H9 (cell line): ENCODE results near the gene CDH15. TPM values are rescaled to one million over a fixed set of nuclear protein-coding genes. Genes with fewer than 3 reads are reported as not detected.

ENCODE experiments used
- DNase-seq: peaks from one replicate; pipeline ENCODE4 v3.0.0-alpha.2; 2017
- H2AFZ ChIP-seq: one replicate; pipeline ENCODE4 v1.6.1; 2013; ENCODE audit warnings: mild to moderate bottlenecking, low read length, control low read depth, moderate library complexity
- H2AK5ac ChIP-seq: 2 replicates; pipeline ENCODE4 v1.6.1; 2013; ENCODE audit warnings: low read length, control low read depth, mixed read lengths; ENCODE audit not compliant: insufficient read length
- H2BK120ac ChIP-seq: one replicate; pipeline ENCODE4 v1.6.1; 2013; ENCODE audit warnings: low read depth, mild to moderate bottlenecking, low read length, control low read depth, inconsistent platforms; ENCODE audit not compliant: poor library complexity, severe bottlenecking
- H2BK12ac ChIP-seq: 2 replicates; pipeline ENCODE4 v1.6.1; 2013; ENCODE audit warnings: low read length, control low read depth, mixed read lengths, low read depth; ENCODE audit not compliant: insufficient read length
- H2BK15ac ChIP-seq: 2 replicates; pipeline ENCODE4 v1.6.1; 2013; ENCODE audit warnings: low read depth, low read length, control low read depth
- H2BK20ac ChIP-seq: one replicate; pipeline ENCODE4 v1.6.1; 2013; ENCODE audit warnings: low read depth, mild to moderate bottlenecking, low read length, control low read depth, inconsistent platforms; ENCODE audit not compliant: poor library complexity, severe bottlenecking
- H2BK5ac ChIP-seq: 2 replicates; pipeline ENCODE4 v1.6.1; 2013; ENCODE audit warnings: low read length, control low read depth, mixed read lengths; ENCODE audit not compliant: insufficient read length
- H3K14ac ChIP-seq: 2 replicates; pipeline ENCODE4 v1.6.1; 2013; ENCODE audit warnings: low read length, control low read depth; ENCODE audit not compliant: insufficient read depth
- H3K18ac ChIP-seq: 2 replicates; pipeline ENCODE4 v1.6.1; 2013; ENCODE audit warnings: low read depth, mild to moderate bottlenecking, mixed read lengths, low read length, control low read depth; ENCODE audit not compliant: insufficient read length
- H3K23ac ChIP-seq: 2 replicates; pipeline ENCODE4 v1.6.1; 2013; ENCODE audit warnings: low read length, control low read depth, mixed read lengths, low read depth; ENCODE audit not compliant: insufficient read length
- H3K23me2 ChIP-seq: 2 replicates; pipeline ENCODE4 v1.6.1; 2013; ENCODE audit warnings: low read depth, mild to moderate bottlenecking, mixed read lengths, low read length, control low read depth; ENCODE audit not compliant: insufficient read length, poor library complexity, severe bottlenecking
- H3K27ac ChIP-seq: 2 replicates; pipeline ENCODE4 v1.5.1; 2013; ENCODE audit warnings: low read length, control low read depth, mixed read lengths, low read depth; ENCODE audit not compliant: insufficient read length
- H3K27me3 ChIP-seq: 2 replicates; pipeline ENCODE4 v1.6.1; 2013; ENCODE audit warnings: low read length, control low read depth, inconsistent platforms; ENCODE audit not compliant: insufficient read depth
- H3K4ac ChIP-seq: 2 replicates; pipeline ENCODE4 v1.6.1; 2013; ENCODE audit warnings: low read depth, mild to moderate bottlenecking, control low read depth, inconsistent platforms, low read length, moderate library complexity
- H3K4me1 ChIP-seq: 2 replicates; pipeline ENCODE4 v1.6.1; 2013; ENCODE audit warnings: low read length, control low read depth, inconsistent platforms; ENCODE audit not compliant: insufficient read depth
- H3K4me2 ChIP-seq: 2 replicates; pipeline ENCODE4 v1.6.1; 2013; ENCODE audit warnings: low read length, control low read depth, mixed read lengths; ENCODE audit not compliant: insufficient read length, insufficient read depth
- H3K56ac ChIP-seq: 2 replicates; pipeline ENCODE4 v1.6.1; 2013; ENCODE audit warnings: low read depth, mild to moderate bottlenecking, mixed read lengths, low read length, control low read depth; ENCODE audit not compliant: insufficient read length
- H3K79me1 ChIP-seq: 2 replicates; pipeline ENCODE4 v1.6.1; 2013; ENCODE audit warnings: low read depth, mild to moderate bottlenecking, moderate library complexity, low read length, control low read depth, inconsistent platforms; ENCODE audit not compliant: insufficient read depth, poor library complexity, severe bottlenecking
- H3K79me2 ChIP-seq: 2 replicates; pipeline ENCODE4 v1.6.1; 2013; ENCODE audit warnings: low read length, control low read depth, inconsistent platforms; ENCODE audit not compliant: insufficient read depth
- H3K9ac ChIP-seq: 2 replicates; pipeline ENCODE4 v1.6.1; 2013; ENCODE audit warnings: low read length, control low read depth, mixed read lengths; ENCODE audit not compliant: insufficient read length; ENCODE audit errors: extremely low read depth
- H3K9me3 ChIP-seq: one replicate; pipeline ENCODE4 v1.6.1; 2013; ENCODE audit warnings: low read depth, low read length, inconsistent platforms; ENCODE audit not compliant: control insufficient read depth
- H3T11ph ChIP-seq: one replicate; pipeline ENCODE4 v1.6.1; 2013; ENCODE audit warnings: mild to moderate bottlenecking, low read length, control low read depth, inconsistent platforms
- H4K20me1 ChIP-seq: one replicate; pipeline ENCODE4 v1.6.1; 2013; ENCODE audit not compliant: control insufficient read depth, insufficient read length, insufficient read depth
- H4K5ac ChIP-seq: 2 replicates; pipeline ENCODE4 v1.6.1; 2013; ENCODE audit warnings: low read depth, mild to moderate bottlenecking, mixed read lengths, low read length, control low read depth; ENCODE audit not compliant: insufficient read length
- H4K8ac ChIP-seq: replicated peaks from 2 replicates; pipeline ENCODE4 v1.6.1; 2013; ENCODE audit warnings: low read length, control low read depth, mixed read lengths, low read depth; ENCODE audit not compliant: insufficient read length
- H4K91ac ChIP-seq: 2 replicates; pipeline ENCODE4 v1.6.1; 2013; ENCODE audit warnings: low read depth, mild to moderate bottlenecking, moderate library complexity, mixed read lengths, low read length, control low read depth; ENCODE audit not compliant: insufficient read length
- H3K27ac Mint-ChIP-seq, 3 experiments: 2 replicates in 2 of 3; 3 replicates in 1 of 3; pipeline ENCODE4 v1.8.0; 2020 to 2021; ENCODE audit warnings: mixed read lengths in 3 of 3, mild to moderate bottlenecking in 1 of 3, moderate library complexity in 1 of 3
- H3K27me3 Mint-ChIP-seq: 2 replicates; pipeline ENCODE4 v1.8.0; 2021; ENCODE audit warnings: low read depth, mild to moderate bottlenecking, moderate library complexity, mixed read lengths
- H3K36me3 Mint-ChIP-seq, 3 experiments: 2 replicates in 2 of 3; 3 replicates in 1 of 3; pipeline ENCODE4 v1.8.0; 2020 to 2021; ENCODE audit warnings: low read depth in 3 of 3, mixed read lengths in 3 of 3; ENCODE audit not compliant: insufficient read depth in 1 of 3
- H3K4me1 Mint-ChIP-seq, 2 experiments: 2 replicates each; pipeline ENCODE4 v1.8.0; 2020; ENCODE audit warnings: mixed read lengths in 2 of 2
- H3K4me3 Mint-ChIP-seq, 2 experiments: 2 replicates in 1 of 2; 3 replicates in 1 of 2; pipeline ENCODE4 v1.8.0; 2020 to 2021; ENCODE audit warnings: mild to moderate bottlenecking in 2 of 2, mixed read lengths in 2 of 2, moderate library complexity in 1 of 2
- H3K9me3 Mint-ChIP-seq, 2 experiments: 2 replicates in 1 of 2; 3 replicates in 1 of 2; pipeline ENCODE4 v1.8.0; 2020; ENCODE audit warnings: mild to moderate bottlenecking in 2 of 2, mixed read lengths in 2 of 2, moderate library complexity in 1 of 2
- CTCF ChIP-seq: fragments of 200-600 bp; sonication (generic); conservative IDR thresholded peaks from 3 replicates; pipeline ENCODE4 v1.8.0; 2021; ENCODE audit warnings: antibody characterized with exemption, mild to moderate bottlenecking
- WGBS: extraction: QIAGEN DNeasy Blood & Tissue Kit; methylation state at CpG from one replicate; pipeline ENCODE4 v1.1.7; 2013; ENCODE audit warnings: missing lambda C conversion rate, low lambda C conversion rate, mixed read lengths; ENCODE audit not compliant: insufficient read length; ENCODE audit errors: extremely low coverage; 5-methylcytosine and 5-hydroxymethylcytosine counted together
- total RNA-seq: library from RNA; stranded (reverse); gene quantifications from 2 replicates; pipeline ENCODE4 v1.2.1, GENCODE V29; 2021

Gene CDH15
- total RNA-seq, 1 experiment from 2014 or later: 0.28 TPM

GRCh38 chr16:89160977-89161701, 10.4 kb upstream of the CDH15 start:
- Histone ChIP-seq H3K27me3 (no peaks in the 10 kb centered on the region), H2AK5ac (no peak overlapping the region), H3K27ac (no peak overlapping the region), H3K79me1 (no peaks in the 10 kb centered on the region), H2BK20ac (no peak overlapping the region), H3K4me2 (no peak overlapping the region), H3K23me2 (no peaks in the 10 kb centered on the region), H4K5ac (no peak overlapping the region), H4K91ac (no peak overlapping the region), H3K56ac (no peak overlapping the region), H3K79me2 (no peaks in the 10 kb centered on the region), H3K4me1 (no peaks in the 10 kb centered on the region), H2BK5ac (no peak overlapping the region), H3T11ph (no peak overlapping the region), H3K14ac (no peak overlapping the region), H2BK15ac (no peak overlapping the region), H3K9ac (no peak overlapping the region), H4K8ac (no peak overlapping the region), H3K23ac (no peak overlapping the region), H4K20me1 (no peaks in the 10 kb centered on the region), H2BK120ac (no peak overlapping the region), H3K9me3 (no peaks in the 10 kb centered on the region), H2BK12ac (no peak overlapping the region), H3K18ac (no peak overlapping the region), H2AFZ (no peak overlapping the region), H3K4ac (no peak overlapping the region)
- Mint-ChIP-seq H3K27ac (no peak overlapping the region), H3K27me3 (peaks cover 17% of the 10 kb centered on the region), H3K4me1 (no peaks in the 10 kb centered on the region), H3K9me3 (peaks cover 11 to 16% of the 10 kb centered on the region in 2 experiments), H3K4me3 (no peak overlapping the region), H3K36me3 (no peaks in the 10 kb centered on the region; a peak in 1 of 7 replicates)
- TF ChIP-seq CTCF: no peak
- DNase-seq: no peak
- WGBS: no CpG with 5 or more reads among the region's 29 CpGs
